Breast epithelium (tissue), 4 donors: ENCODE results near the gene F8. TPM values are rescaled to one million over a fixed set of nuclear protein-coding genes. Genes with fewer than 3 reads are reported as not detected.
A peak's percentile ranks its signal among the peaks of the same experiment; 100 is the strongest.
"Not testable (repeated sequence)": the region's sequence is repeated elsewhere in the genome, so short reads cannot be mapped to it uniquely, and the experiment has no call there.

ENCODE experiments used
- DNase-seq, 2 donors: peaks; one replicate each; pipeline ENCODE4 v3.0.0-alpha.2; 2019; ENCODE audit warnings: low spot score in 2 of 2
- H3K27ac ChIP-seq, 2 donors: fragments of 200-600 bp; sonication (generic) in 1 of 2; one replicate each; pipeline ENCODE4 v1.5.1; 2016 to 2019; ENCODE audit warnings: mild to moderate bottlenecking in 1 of 2
- H3K27me3 ChIP-seq, 2 donors: fragments of 200-600 bp; sonication (generic) in 1 of 2; one replicate each; pipeline versions ENCODE4 v1.5.1 to v1.6.0; 2017 to 2019; ENCODE audit warnings: control low read depth in 1 of 2, mild to moderate bottlenecking in 1 of 2
- H3K36me3 ChIP-seq: fragments of 200-600 bp; one replicate; pipeline ENCODE4 v1.5.1; 2019
- H3K4me1 ChIP-seq, 2 donors: fragments of 200-600 bp; sonication (generic); one replicate each; pipeline ENCODE4 v1.5.1; 2016 to 2019; ENCODE audit warnings: control low read depth in 1 of 2
- H3K4me3 ChIP-seq, 3 donors: fragments of 200-600 bp; sonication (generic); 1 replicate in 2 of 3; 2 replicates in 1 of 3; pipeline ENCODE4 v1.5.1; 2016 to 2019; ENCODE audit warnings: mild to moderate bottlenecking in 3 of 3, moderate library complexity in 2 of 3
- H3K9me3 ChIP-seq, 2 donors: fragments of 200-600 bp; sonication (generic) in 1 of 2; one replicate each; pipeline ENCODE4 v1.5.1; 2016 to 2019; ENCODE audit warnings: control low read depth in 1 of 2
- POLR2A ChIP-seq: fragments of 450-650 bp; IDR thresholded peaks from one replicate; pipeline ENCODE4 v1.6.1; 2016; ENCODE audit warnings: antibody characterized with exemption, mild to moderate bottlenecking, moderate library complexity
- POLR2AphosphoS5 ChIP-seq, 3 donors: sonication (generic); formaldehyde crosslinking; IDR thresholded peaks; one replicate each; pipeline ENCODE4 v1.6.1; 2017; ENCODE audit warnings: antibody characterized with exemption in 3 of 3
- intact Hi-C: fragments of 100-400 bp; cut with DNase I; formaldehyde crosslinking; loops from one replicate; pipeline ENCODE4 v1.15.1; 2023; ENCODE audit warnings: low total_unique reads
- total RNA-seq, 3 donors: library from RNA; depleted of rRNA; stranded (reverse); fragments of >200 nt; gene quantifications; one replicate each; pipeline ENCODE4 v1.1.0, GENCODE V29; 2016
- TF ChIP-seq, protein P1 (sequence below), 3 donors: fragments of 450-650 bp; IDR thresholded peaks; one replicate each; pipeline ENCODE4 v1.5.1; 2016 to 2017; ENCODE audit warnings: antibody characterized with exemption in 3 of 3, mild to moderate bottlenecking in 3 of 3, moderate library complexity in 3 of 3

Gene F8
- total RNA-seq, 3 donors from 2014 or later, result 14.6 to 30.2 (median 16.1) TPM

DNA sequence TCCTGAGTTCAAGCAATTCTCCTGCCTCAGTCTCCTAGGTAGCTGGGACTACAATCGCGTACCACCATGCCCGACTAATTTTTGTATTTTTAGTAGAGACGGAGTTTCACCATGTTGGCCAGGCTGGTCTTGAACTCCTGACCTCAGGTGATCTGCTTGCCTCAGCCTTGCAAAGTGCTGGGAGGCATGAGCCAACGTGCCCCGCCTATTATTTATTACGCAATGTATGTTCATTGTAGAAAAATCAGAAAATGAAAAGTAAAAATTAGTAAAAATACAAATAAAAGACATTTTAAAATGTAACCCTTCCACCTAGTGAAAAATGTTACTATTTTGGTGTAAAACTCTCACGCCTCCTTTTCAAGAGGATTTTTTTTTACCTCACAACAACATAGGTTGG is 122.2 kb downstream of the F8 start:
- intact Hi-C loops, result no loop called here
- no peak for TF ChIP-seq POLR2A
- TF ChIP-seq POLR2AphosphoS5 (IDR thresholded peaks at IDR 0.05), result no peak
- TF ChIP-seq, protein P1, sequence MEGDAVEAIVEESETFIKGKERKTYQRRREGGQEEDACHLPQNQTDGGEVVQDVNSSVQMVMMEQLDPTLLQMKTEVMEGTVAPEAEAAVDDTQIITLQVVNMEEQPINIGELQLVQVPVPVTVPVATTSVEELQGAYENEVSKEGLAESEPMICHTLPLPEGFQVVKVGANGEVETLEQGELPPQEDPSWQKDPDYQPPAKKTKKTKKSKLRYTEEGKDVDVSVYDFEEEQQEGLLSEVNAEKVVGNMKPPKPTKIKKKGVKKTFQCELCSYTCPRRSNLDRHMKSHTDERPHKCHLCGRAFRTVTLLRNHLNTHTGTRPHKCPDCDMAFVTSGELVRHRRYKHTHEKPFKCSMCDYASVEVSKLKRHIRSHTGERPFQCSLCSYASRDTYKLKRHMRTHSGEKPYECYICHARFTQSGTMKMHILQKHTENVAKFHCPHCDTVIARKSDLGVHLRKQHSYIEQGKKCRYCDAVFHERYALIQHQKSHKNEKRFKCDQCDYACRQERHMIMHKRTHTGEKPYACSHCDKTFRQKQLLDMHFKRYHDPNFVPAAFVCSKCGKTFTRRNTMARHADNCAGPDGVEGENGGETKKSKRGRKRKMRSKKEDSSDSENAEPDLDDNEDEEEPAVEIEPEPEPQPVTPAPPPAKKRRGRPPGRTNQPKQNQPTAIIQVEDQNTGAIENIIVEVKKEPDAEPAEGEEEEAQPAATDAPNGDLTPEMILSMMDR (IDR thresholded peaks at IDR 0.05), result no peak
- Histone ChIP-seq H3K4me1 (no peaks in the 10 kb centered on the region), H3K27me3 (no peaks in the 10 kb centered on the region), H3K9me3 (no peaks in the 10 kb centered on the region), H3K27ac (no peak overlapping the region), H3K4me3 (no peak overlapping the region), H3K36me3 (no peaks in the 10 kb centered on the region)
- no peak for DNase-seq

DNA sequence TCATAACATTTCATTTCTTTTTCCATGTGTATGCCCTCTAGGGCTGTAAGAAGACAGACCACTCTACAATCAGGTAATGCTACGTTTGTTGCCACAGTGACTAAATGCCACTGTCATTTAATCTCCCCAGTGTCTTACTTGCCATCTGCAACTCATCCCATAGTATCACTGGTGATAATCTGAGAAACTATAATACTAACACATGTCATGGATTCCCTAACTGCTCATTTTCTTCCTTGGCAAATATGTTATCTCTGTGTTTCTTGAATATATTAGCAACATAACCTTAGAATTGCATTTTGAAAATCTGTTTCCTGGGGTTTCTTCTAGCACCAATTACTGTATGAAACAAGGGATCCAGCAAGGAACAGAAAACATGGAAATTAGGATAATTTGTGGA is 130.2 kb downstream of the F8 start:
- intact Hi-C loops, result no loop called here
- Histone ChIP-seq H3K36me3 (no peaks in the 10 kb centered on the region), H3K4me3 (no peak overlapping the region), H3K27me3 (no peaks in the 10 kb centered on the region), H3K27ac (no peak overlapping the region), H3K9me3 (no peaks in the 10 kb centered on the region), H3K4me1 (no peaks in the 10 kb centered on the region)
- TF ChIP-seq POLR2AphosphoS5 (IDR thresholded peaks at IDR 0.05) (no peak), POLR2A (no peak)
- TF ChIP-seq, protein P1 (IDR thresholded peaks at IDR 0.05), result no peak
- no peak for DNase-seq

DNA sequence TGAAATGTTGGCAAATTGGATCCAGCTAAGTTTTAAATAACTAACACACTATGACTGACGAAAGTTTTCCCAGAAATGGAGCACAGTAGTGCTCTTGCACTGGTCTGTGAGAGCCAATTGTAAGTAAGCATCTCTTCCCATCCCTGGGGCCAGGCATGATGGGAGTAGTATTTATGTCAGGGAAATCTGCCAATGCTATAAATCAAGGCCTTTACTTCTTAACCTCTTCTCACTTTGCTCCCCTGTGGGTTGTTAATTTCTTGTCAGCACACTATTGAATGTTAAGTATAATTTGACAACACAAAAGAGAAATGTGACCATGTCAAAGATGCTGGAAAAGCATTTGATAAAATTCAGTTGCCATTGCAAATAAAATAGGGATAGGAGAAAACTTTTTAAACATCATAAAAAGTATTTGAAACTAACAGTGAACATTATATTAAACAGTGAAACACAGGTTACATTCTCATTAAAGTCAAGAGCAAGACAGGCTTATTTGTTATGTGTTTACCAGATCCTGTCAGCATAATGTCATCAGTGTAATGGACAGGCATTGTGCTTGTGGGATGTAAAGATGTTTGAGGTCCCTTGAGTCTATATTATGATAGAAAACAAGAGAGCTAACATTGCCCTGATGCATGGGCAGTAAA is 131.4 kb downstream of the F8 start:
- no peaks in the 10 kb centered on the region for H3K27me3 ChIP-seq
- no peak overlapping the region for H3K27ac ChIP-seq
- no peaks in the 10 kb centered on the region for H3K9me3 ChIP-seq
- intact Hi-C loops, result no loop called here
- TF ChIP-seq POLR2AphosphoS5 (IDR thresholded peaks at IDR 0.05) (no peak), POLR2A (no peak)
- TF ChIP-seq, protein P1 (IDR thresholded peaks at IDR 0.05), result no peak
- no peak for DNase-seq
- H3K4me3 ChIP-seq, result no peak overlapping the region
- no peaks in the 10 kb centered on the region for H3K36me3 ChIP-seq
- H3K4me1 ChIP-seq, result no peaks in the 10 kb centered on the region

DNA sequence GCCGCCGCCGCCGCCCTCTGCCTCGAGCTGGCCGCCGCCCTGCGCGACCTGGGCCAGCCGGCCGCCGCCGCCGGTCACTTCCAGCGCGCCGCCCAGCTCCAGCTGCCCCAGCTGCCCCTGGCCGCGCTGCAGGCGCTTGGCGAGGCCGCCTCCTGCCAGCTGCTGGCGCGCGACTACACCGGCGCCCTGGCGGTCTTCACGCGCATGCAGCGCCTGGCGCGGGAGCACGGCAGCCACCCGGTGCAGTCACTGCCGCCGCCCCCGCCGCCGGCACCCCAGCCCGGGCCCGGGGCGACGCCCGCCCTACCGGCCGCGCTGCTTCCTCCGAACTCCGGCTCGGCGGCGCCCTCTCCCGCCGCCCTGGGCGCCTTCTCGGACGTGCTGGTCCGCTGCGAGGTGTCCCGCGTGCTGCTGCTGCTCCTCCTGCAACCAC is 135.7 kb downstream of the F8 start:
- H3K9me3 ChIP-seq, H3K27me3 ChIP-seq, intact Hi-C loops: not testable (repeated sequence)

DNA sequence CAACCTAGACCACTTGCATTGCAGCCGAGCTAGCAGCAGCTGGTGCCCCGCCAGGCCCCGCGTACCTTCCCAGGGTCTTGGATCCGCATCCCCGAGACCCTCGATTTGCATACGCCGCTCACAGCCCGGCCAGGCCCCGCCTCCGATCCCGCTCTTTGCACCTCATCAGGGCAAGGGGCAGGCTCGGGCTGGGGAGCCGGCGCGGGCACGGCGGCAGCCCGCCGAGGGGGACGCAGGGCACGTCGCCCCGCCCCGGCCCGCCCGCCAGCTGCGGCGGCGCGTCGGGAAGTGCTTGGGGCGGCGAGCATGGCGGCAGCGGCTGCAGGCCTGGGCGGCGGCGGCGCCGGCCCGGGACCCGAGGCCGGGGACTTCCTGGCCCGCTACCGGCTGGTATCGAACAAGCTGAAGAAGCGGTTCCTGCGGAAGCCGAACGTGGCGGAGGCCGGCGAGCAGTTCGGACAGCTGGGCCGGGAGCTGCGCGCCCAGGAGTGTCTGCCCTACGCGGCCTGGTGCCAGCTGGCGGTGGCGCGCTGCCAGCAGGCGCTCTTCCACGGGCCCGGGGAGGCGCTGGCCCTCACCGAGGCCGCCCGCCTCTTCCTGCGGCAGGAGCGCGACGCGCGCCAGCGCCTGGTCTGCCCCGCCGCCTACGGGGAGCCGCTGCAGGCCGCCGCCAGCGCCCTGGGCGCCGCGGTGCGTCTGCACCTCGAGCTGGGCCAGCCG is 136.3 kb downstream of the F8 start, which contains the start of gene F8A1:
Gene F8A1 (plus strand): TSS at position 287 of the 720 bp plus-strand sequence. CDS start 20 bp downstream, at position 307.
- H3K4me1 ChIP-seq, H3K27ac ChIP-seq, DNase-seq, intact Hi-C loops, H3K9me3 ChIP-seq, H3K36me3 ChIP-seq, H3K27me3 ChIP-seq: not testable (repeated sequence)
- peak within 1 kb of the TSS in 1 of 3 donors; percentile 41 for H3K4me3 ChIP-seq

More for the DNA sequence above, 135.7 kb downstream of the F8 start:
- H3K27ac ChIP-seq, H3K36me3 ChIP-seq, DNase-seq, H3K4me1 ChIP-seq, H3K4me3 ChIP-seq: not testable (repeated sequence)

DNA sequence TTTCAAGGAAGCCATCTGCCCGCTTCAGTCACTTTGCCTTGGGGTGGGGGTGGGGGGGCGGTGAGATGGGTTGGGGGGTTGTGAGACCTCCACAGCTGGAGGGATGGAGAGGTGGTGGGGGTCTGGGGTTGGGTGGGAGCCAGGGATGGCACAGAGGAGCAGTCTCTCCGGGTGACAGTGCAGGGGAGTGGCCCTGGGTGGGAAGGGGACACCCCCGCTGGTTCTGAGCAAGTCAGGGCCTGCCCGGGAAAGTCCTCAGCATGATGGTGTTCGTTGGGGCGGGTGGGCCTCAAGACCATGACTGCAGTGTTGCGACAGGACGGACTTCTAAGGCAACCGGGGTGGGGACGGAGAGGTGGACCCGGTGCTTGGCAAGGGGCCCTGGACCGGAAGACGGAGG is 137.0 kb downstream of the F8 start:
- H3K4me1 ChIP-seq, intact Hi-C loops, H3K9me3 ChIP-seq, H3K36me3 ChIP-seq, H3K27me3 ChIP-seq, H3K27ac ChIP-seq, H3K4me3 ChIP-seq, DNase-seq: not testable (repeated sequence)

DNA sequence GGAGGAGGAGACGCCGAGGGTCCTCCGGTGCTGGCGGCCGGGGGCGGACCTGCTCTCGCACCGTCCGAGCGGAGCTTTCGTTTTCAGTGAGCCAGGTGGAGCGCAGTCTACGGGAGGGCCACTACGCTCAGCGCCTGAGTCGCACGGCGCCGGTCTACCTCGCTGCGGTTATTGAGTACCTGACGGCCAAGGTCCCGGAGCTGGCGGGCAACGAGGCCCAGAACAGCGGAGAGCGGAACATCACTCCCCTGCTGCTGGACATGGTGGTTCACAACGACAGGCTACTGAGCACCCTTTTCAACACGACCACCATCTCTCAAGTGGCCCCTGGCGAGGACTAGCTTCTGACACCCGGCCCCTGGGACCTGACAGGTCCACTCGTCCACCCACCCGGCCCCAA is 137.5 kb downstream of the F8 start:
- H3K4me3 ChIP-seq, DNase-seq, intact Hi-C loops, H3K27ac ChIP-seq, H3K27me3 ChIP-seq, H3K36me3 ChIP-seq, H3K4me1 ChIP-seq, H3K9me3 ChIP-seq: not testable (repeated sequence)

DNA sequence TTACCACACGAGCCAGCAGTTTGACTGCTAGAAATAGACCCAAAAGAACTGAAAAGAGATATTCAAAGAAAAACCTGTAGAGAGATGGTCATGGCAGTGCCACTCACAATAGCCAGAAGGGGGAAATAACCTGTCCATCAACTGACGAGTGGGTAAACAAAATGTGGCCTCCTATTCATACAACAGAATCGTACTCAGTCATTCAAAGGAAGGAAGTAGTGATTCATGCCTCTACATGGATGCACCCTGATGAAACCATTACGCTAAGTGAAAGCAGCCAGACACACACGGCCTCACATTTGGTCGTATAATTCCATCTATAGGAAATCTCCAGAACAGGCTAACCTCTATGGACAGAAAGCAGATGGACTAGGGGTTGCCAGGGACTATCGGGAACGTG is 138.5 kb downstream of the F8 start:
- H3K4me1 ChIP-seq, H3K36me3 ChIP-seq, H3K4me3 ChIP-seq, H3K27ac ChIP-seq, H3K9me3 ChIP-seq, intact Hi-C loops, H3K27me3 ChIP-seq, DNase-seq: not testable (repeated sequence)
